Activated T-cell treated with anti-CD3 and anti-CD28 coated beads for 4 hours (primary cell): ENCODE measurements around the gene GPR6.

Experiments used
- DNase-seq: peaks from one replicate; pipeline ENCODE4 v3.0.0-alpha.2; 2020

GPR6 gene

GRCh38 chr6:109978174-109979032, at the start of gene GPR6:
GPR6 (plus strand) TSS chr6:109978311; CDS start chr6:109979113, 802 bp downstream.
- DNase-seq: no peak

GRCh38 chr6:109934293-109934692, 43.8 kb upstream of the GPR6 start:
- no peak for DNase-seq

GRCh38 chr6:109939654-109940053, 38.5 kb upstream of the GPR6 start:
- DNase-seq: no peak

- no peak for DNase-seq
Measured at GRCh38 chr6:109944448-109944847, 33.7 kb upstream of the GPR6 start.

- no peak for DNase-seq
Measured at GRCh38 chr6:109945091-109945490, 33.0 kb upstream of the GPR6 start.

GRCh38 chr6:109946979-109947378, 31.1 kb upstream of the GPR6 start:
- no peak for DNase-seq

GRCh38 chr6:109949281-109950065, 28.6 kb upstream of the GPR6 start:
- no peak for DNase-seq

- no peak for DNase-seq
Measured at GRCh38 chr6:109955491-109955890, 22.6 kb upstream of the GPR6 start.

- DNase-seq: no peak
Measured at GRCh38 chr6:109958626-109959025, 19.5 kb upstream of the GPR6 start.

GRCh38 chr6:109961611-109962041, 16.5 kb upstream of the GPR6 start:
- DNase-seq: no peak

- DNase-seq: no peak
Measured at GRCh38 chr6:109962271-109962670, 15.8 kb upstream of the GPR6 start.

- no peak for DNase-seq
Measured at GRCh38 chr6:109963598-109964170, 14.4 kb upstream of the GPR6 start.

GRCh38 chr6:109964949-109965348, 13.2 kb upstream of the GPR6 start:
- no peak for DNase-seq

- DNase-seq: no peak
Measured at GRCh38 chr6:109966299-109966698, 11.8 kb upstream of the GPR6 start.

- DNase-seq: no peak
Measured at GRCh38 chr6:109977791-109978173, 329 bp upstream of the GPR6 start.

- no peak for DNase-seq
Measured at GRCh38 chr6:109979033-109979921, 1.2 kb downstream of the GPR6 start.

- DNase-seq: no peak
Measured at GRCh38 chr6:109984410-109984809, 6.3 kb downstream of the GPR6 start.

- DNase-seq: no peak
Measured at GRCh38 chr6:109987196-109987595, 9.1 kb downstream of the GPR6 start.

GRCh38 chr6:109991201-109992101, 13.3 kb downstream of the GPR6 start:
- no peak for DNase-seq

GRCh38 chr6:109998159-109998785, 20.2 kb downstream of the GPR6 start:
- no peak for DNase-seq

GRCh38 chr6:109999740-110000139, 21.6 kb downstream of the GPR6 start:
- DNase-seq: no peak
